A549 treated with AZD2906 at 1 μM for 4 hours (cell line): ENCODE results near the gene DHODH. TPM values are rescaled to one million over a fixed set of nuclear protein-coding genes. Genes with fewer than 3 reads are reported as not detected.

ENCODE experiments used
- total RNA-seq: library from RNA; stranded (reverse); fragments of 200-300 nt; extraction: Qiagen RNA extraction; gene quantifications from 5 replicates; pipeline ENCODE4 v1.2.3, GENCODE V29; 2022

DHODH gene
- total RNA-seq = 11.9 to 14.6 TPM (median 12.8 TPM) in 5 replicates

DNA sequence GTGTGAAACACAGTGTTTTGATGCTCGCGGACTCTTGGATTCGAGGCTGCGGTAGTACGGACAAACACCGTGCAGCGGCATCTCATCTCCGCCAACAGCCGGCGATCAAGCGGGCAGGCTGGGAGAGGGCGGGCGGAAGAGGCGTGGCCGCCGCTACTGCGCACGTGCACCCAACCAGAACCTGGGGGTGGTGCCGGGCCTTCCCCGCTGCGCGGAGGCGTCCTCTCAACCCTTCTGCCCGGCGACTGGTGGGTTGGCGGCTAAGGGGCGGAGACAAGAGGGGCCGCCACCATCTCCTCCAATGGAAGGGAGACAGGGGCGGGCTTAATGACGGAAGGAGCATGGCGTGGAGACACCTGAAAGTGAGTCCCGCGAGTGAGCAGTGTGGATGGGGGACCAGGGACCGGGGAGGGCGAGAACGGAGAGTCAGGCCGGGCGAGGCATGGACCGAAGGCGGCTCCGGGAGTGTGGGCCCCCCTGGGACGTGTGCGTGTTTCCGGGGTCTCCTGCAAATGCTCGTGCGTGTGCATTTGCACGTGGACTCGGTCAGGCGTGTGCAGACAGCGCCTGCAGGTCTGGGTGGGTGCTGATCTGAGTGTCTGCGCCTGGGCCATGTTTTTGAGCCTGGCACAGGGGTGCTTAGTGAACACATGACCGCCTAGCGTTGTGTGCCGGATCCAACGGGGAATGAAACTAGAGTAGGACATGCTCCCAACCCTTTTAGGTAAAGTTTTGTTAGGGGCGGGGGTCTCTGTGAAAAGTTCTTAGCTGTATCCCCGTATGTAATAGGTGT, at the start of gene DHODH:
DHODH (plus strand) TSS at position 321 of the 793 bp plus-strand sequence; CDS start at position 342, 21 bp downstream.

DNA sequence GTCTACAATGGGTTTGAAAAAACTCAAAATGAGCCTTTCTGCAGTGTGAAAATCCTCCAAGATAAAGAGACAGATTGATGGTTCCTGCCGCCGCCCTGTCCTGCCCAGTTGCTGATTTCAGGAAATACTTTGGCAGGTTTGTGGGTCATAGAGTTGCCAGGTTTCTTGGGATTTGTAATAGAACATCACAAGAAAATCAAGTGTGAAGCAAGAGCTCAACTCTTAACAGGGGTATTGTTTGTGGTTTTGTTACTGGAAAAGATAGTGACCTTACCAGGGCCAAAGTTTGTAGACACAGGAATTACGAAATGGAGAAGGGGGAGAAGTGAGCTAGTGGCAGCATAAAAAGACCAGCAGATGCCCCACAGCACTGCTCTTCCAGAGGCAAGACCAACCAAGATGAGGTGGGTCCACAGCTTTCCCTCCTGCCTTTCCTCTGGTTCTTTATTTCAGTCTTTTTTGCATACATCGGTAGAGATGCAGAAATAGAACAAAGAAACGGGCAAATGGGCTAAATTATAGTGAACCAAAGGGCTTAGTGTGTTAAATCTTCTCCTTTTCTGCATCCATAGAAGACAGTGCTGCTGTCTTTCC, 45.8 kb downstream of the DHODH start, which contains the start of gene HP:
HP (plus strand) TSS at position 252 of the 594 bp plus-strand sequence; CDS start at position 400, 148 bp downstream.

Other genes starting within 250 kb of the DHODH start
- 41.1 to 47.6 TPM (median 46.7 TPM) in 5 replicates for gene AP1G1, start 199.9 kb upstream of the DHODH start, total RNA-seq
- 14.1 to 18.2 TPM (median 17.0 TPM) in 5 replicates for gene ATXN1L, start 162.8 kb upstream of the DHODH start, total RNA-seq
- gene ZNF821, start 124.6 kb upstream of the DHODH start, total RNA-seq = 3.8 to 4.7 TPM (median 4.0 TPM) in 5 replicates
- gene IST1, start 113.2 kb upstream of the DHODH start, total RNA-seq = 152 to 206 TPM (median 165 TPM) in 5 replicates
- not detected in 5 replicates for gene PKD1L3, start 8.3 kb upstream of the DHODH start, total RNA-seq
- 0.15 to 0.30 TPM in 2 of 5 replicates, not detected in the others for gene HP, start 45.8 kb downstream of the DHODH start, total RNA-seq
- gene HPR, start 54.5 kb downstream of the DHODH start, total RNA-seq = not detected in 5 replicates
- 19.0 to 21.3 TPM (median 19.4 TPM) in 5 replicates for gene TXNL4B, start 84.9 kb downstream of the DHODH start, total RNA-seq
- 47.0 to 53.4 TPM (median 47.3 TPM) in 5 replicates for gene DHX38, start 85.1 kb downstream of the DHODH start, total RNA-seq
- 0.09 to 0.24 TPM (median 0.15 TPM) in 4 of 5 replicates, not detected in the other for gene PMFBP1, start 163.4 kb downstream of the DHODH start, total RNA-seq